ENCODE results near the gene LAMA1. TPM values are rescaled to one million over a fixed set of nuclear protein-coding genes. Genes with fewer than 3 reads are reported as not detected.

LAMA1 gene
- total RNA-seq, 2 experiments from 2014 or later: not detected

- POLR2A ChIA-PET: no interaction called here
- Mint-ChIP-seq H3K27ac (no peak overlapping the region), H3K4me1 (no peaks in the 10 kb centered on the region), H3K27me3 (peaks cover 2% of the 10 kb centered on the region), H3K4me3 (no peak overlapping the region), H3K9me3 (no peaks in the 10 kb centered on the region), H3K36me3 (no peaks in the 10 kb centered on the region)
- ATAC-seq (ENCODE audit: low read depth) (no peak), DNase-seq (no peak)
Measured at GRCh38 chr18:6979954-6980353, 137.6 kb downstream of the LAMA1 start.

GRCh38 chr18:6976935-6977334, 140.7 kb downstream of the LAMA1 start:
- Mint-ChIP-seq H3K4me3 (no peak overlapping the region), H3K4me1 (no peaks in the 10 kb centered on the region), H3K36me3 (no peaks in the 10 kb centered on the region), H3K27me3 (no peaks in the 10 kb centered on the region), H3K27ac (no peak overlapping the region), H3K9me3 (no peaks in the 10 kb centered on the region)
- DNase-seq (no peak), ATAC-seq (ENCODE audit: low read depth) (no peak)
- POLR2A ChIA-PET: no interaction called here

- DNase-seq: no peak
- Mint-ChIP-seq H3K27ac (no peak overlapping the region), H3K4me1 (no peaks in the 10 kb centered on the region), H3K36me3 (no peaks in the 10 kb centered on the region), H3K4me3 (no peak overlapping the region), H3K27me3 (no peaks in the 10 kb centered on the region), H3K9me3 (no peaks in the 10 kb centered on the region)
- ATAC-seq (ENCODE audit: low read depth): no peak
- POLR2A ChIA-PET: no interaction called here
Measured at GRCh38 chr18:6975084-6975483, 142.5 kb downstream of the LAMA1 start.

GRCh38 chr18:6971823-6972478, 145.6 kb downstream of the LAMA1 start:
- no peaks in the 10 kb centered on the region for H3K27me3 Mint-ChIP-seq
- H3K36me3 Mint-ChIP-seq: no peaks in the 10 kb centered on the region
- POLR2A ChIA-PET: no interaction called here
- ATAC-seq (ENCODE audit: low read depth) (no peak), DNase-seq (no peak)
- H3K9me3 Mint-ChIP-seq: no peaks in the 10 kb centered on the region
- H3K4me1 Mint-ChIP-seq: no peaks in the 10 kb centered on the region
- H3K27ac Mint-ChIP-seq: no peak overlapping the region
- H3K4me3 Mint-ChIP-seq: no peak overlapping the region

- DNase-seq: no peak
- Mint-ChIP-seq H3K9me3 (no peaks in the 10 kb centered on the region), H3K36me3 (no peaks in the 10 kb centered on the region), H3K4me1 (no peaks in the 10 kb centered on the region), H3K27me3 (no peaks in the 10 kb centered on the region), H3K4me3 (no peak overlapping the region), H3K27ac (no peak overlapping the region)
- no peak for ATAC-seq (ENCODE audit: low read depth)
- POLR2A ChIA-PET: no interaction called here
Measured at GRCh38 chr18:6963452-6964097, 154.0 kb downstream of the LAMA1 start.

GRCh38 chr18:6962571-6963451, 154.8 kb downstream of the LAMA1 start:
- Mint-ChIP-seq H3K4me3 (no peak overlapping the region), H3K27me3 (no peaks in the 10 kb centered on the region), H3K27ac (no peak overlapping the region), H3K9me3 (no peaks in the 10 kb centered on the region), H3K4me1 (no peaks in the 10 kb centered on the region), H3K36me3 (no peaks in the 10 kb centered on the region)
- no peak for ATAC-seq (ENCODE audit: low read depth)
- POLR2A ChIA-PET: no interaction called here
- no peak for DNase-seq

- no peaks in the 10 kb centered on the region for H3K27me3 Mint-ChIP-seq
- H3K27ac Mint-ChIP-seq: no peak overlapping the region
- H3K4me3 Mint-ChIP-seq: no peak overlapping the region
- ATAC-seq (ENCODE audit: low read depth) (no peak), DNase-seq (no peak)
- H3K36me3 Mint-ChIP-seq: no peaks in the 10 kb centered on the region
- no peaks in the 10 kb centered on the region for H3K9me3 Mint-ChIP-seq
- H3K4me1 Mint-ChIP-seq: no peaks in the 10 kb centered on the region
- POLR2A ChIA-PET: no interaction called here
Measured at GRCh38 chr18:6961331-6961730, 156.3 kb downstream of the LAMA1 start.

- no peaks in the 10 kb centered on the region for H3K27me3 Mint-ChIP-seq
- no peak for ATAC-seq (ENCODE audit: low read depth)
Measured at GRCh38 chr18:6960656-6961055, 156.9 kb downstream of the LAMA1 start.

GRCh38 chr18:6960124-6960523, 157.5 kb downstream of the LAMA1 start:
- no peak for ATAC-seq (ENCODE audit: low read depth)
- DNase-seq: no peak
- H3K27ac Mint-ChIP-seq: no peak overlapping the region

More at GRCh38 chr18:6960656-6961055, 156.9 kb downstream of the LAMA1 start:
- H3K4me1 Mint-ChIP-seq: no peaks in the 10 kb centered on the region
- POLR2A ChIA-PET: no interaction called here
- DNase-seq: no peak
- no peak overlapping the region for H3K4me3 Mint-ChIP-seq
- H3K27ac Mint-ChIP-seq: no peak overlapping the region
- no peaks in the 10 kb centered on the region for H3K9me3 Mint-ChIP-seq
- H3K36me3 Mint-ChIP-seq: no peaks in the 10 kb centered on the region

GRCh38 chr18:6959110-6959509, 158.5 kb downstream of the LAMA1 start:
- no peaks in the 10 kb centered on the region for H3K4me1 Mint-ChIP-seq
- no peak overlapping the region for H3K27ac Mint-ChIP-seq
- H3K36me3 Mint-ChIP-seq: no peaks in the 10 kb centered on the region
- no peak for DNase-seq
- POLR2A ChIA-PET: no interaction called here
- H3K27me3 Mint-ChIP-seq: no peaks in the 10 kb centered on the region
- no peaks in the 10 kb centered on the region for H3K9me3 Mint-ChIP-seq
- no peak overlapping the region for H3K4me3 Mint-ChIP-seq
- no peak for ATAC-seq (ENCODE audit: low read depth)

More at GRCh38 chr18:6960124-6960523, 157.5 kb downstream of the LAMA1 start:
- H3K27me3 Mint-ChIP-seq: no peaks in the 10 kb centered on the region
- no peak overlapping the region for H3K4me3 Mint-ChIP-seq
- no peaks in the 10 kb centered on the region for H3K36me3 Mint-ChIP-seq
- H3K4me1 Mint-ChIP-seq: no peaks in the 10 kb centered on the region
- no peaks in the 10 kb centered on the region for H3K9me3 Mint-ChIP-seq
- POLR2A ChIA-PET: no interaction called here

- no peak for ATAC-seq (ENCODE audit: low read depth)
- Mint-ChIP-seq H3K36me3 (no peaks in the 10 kb centered on the region), H3K4me3 (no peak overlapping the region), H3K27ac (no peak overlapping the region), H3K27me3 (no peaks in the 10 kb centered on the region), H3K9me3 (no peaks in the 10 kb centered on the region), H3K4me1 (no peaks in the 10 kb centered on the region)
- DNase-seq: no peak
- POLR2A ChIA-PET: no interaction called here
Measured at GRCh38 chr18:6956999-6957398, 160.6 kb downstream of the LAMA1 start.

- ATAC-seq (ENCODE audit: low read depth) (no peak), DNase-seq (no peak)
- no peaks in the 10 kb centered on the region for H3K36me3 Mint-ChIP-seq
- H3K27me3 Mint-ChIP-seq: no peaks in the 10 kb centered on the region
- POLR2A ChIA-PET: no interaction called here
- no peaks in the 10 kb centered on the region for H3K4me1 Mint-ChIP-seq
- H3K4me3 Mint-ChIP-seq: no peak overlapping the region
- no peak overlapping the region for H3K27ac Mint-ChIP-seq
- no peaks in the 10 kb centered on the region for H3K9me3 Mint-ChIP-seq
Measured at GRCh38 chr18:6956495-6956894, 161.1 kb downstream of the LAMA1 start.

GRCh38 chr18:6955304-6955703, 162.3 kb downstream of the LAMA1 start:
- no peak for DNase-seq
- Mint-ChIP-seq H3K36me3 (no peaks in the 10 kb centered on the region), H3K27me3 (no peaks in the 10 kb centered on the region), H3K27ac (no peak overlapping the region), H3K4me1 (no peaks in the 10 kb centered on the region), H3K4me3 (no peak overlapping the region), H3K9me3 (no peaks in the 10 kb centered on the region)
- ATAC-seq (ENCODE audit: low read depth): no peak
- POLR2A ChIA-PET: no interaction called here

- H3K36me3 Mint-ChIP-seq: no peaks in the 10 kb centered on the region
- no peak overlapping the region for H3K27ac Mint-ChIP-seq
- no peaks in the 10 kb centered on the region for H3K9me3 Mint-ChIP-seq
- ATAC-seq (ENCODE audit: low read depth): no peak
- H3K27me3 Mint-ChIP-seq: no peaks in the 10 kb centered on the region
- no peaks in the 10 kb centered on the region for H3K4me1 Mint-ChIP-seq
- DNase-seq: no peak
- POLR2A ChIA-PET: no interaction called here
- H3K4me3 Mint-ChIP-seq: no peak overlapping the region
Measured at GRCh38 chr18:6954501-6954900, 163.1 kb downstream of the LAMA1 start.
